ENCODE data around the gene PCSK5.

- TF ChIP-seq POLR2A (IDR thresholded peaks at IDR 0.05) (no peak), CTCF (IDR thresholded peaks at IDR 0.05 in 8 of 11, conservative IDR thresholded peaks at IDR 0.05 in 3 of 11) (no peak), POLR2AphosphoS5 (IDR thresholded peaks at IDR 0.05) (no peak)
Observed at GRCh38 chr9:76036762-76037161, 146.3 kb downstream of the PCSK5 start.
